HCT116 (cell line): ENCODE measurements around the gene VWA3B.

ENCODE experiments used
- ATF3 ChIP-seq: IDR thresholded peaks from 2 replicates; pipeline ENCODE4 v1.6.1; 2012
- EZH2 ChIP-seq: fragments of 200-600 bp; sonication (generic); IDR thresholded peaks from 2 replicates; pipeline ENCODE4 v1.6.1; 2017; ENCODE audit warnings: antibody characterized with exemption, mixed run types
- POLR2A ChIP-seq: IDR thresholded peaks from 2 replicates; pipeline ENCODE4 v1.7.0; 2011; ENCODE audit warnings: borderline replicate concordance; ENCODE audit not compliant: insufficient read depth, insufficient read length; ENCODE audit errors: extremely low read depth
- TF ChIP-seq, protein P1 (sequence below), 3 experiments: fragments of 200-600 bp in 1 of 3; sonication (generic) in 1 of 3; IDR thresholded peaks in 2 of 3; conservative IDR thresholded peaks in 1 of 3; 2 replicates each; pipeline ENCODE4 v1.5.1; 2012 to 2017; ENCODE audit warnings: low read depth in 2 of 3, low read length in 2 of 3, antibody characterized with exemption in 1 of 3, borderline replicate concordance in 1 of 3, control low read depth in 1 of 3, mild to moderate bottlenecking in 1 of 3, mixed read lengths in 1 of 3, mixed run types in 1 of 3, moderate library complexity in 1 of 3; ENCODE audit not compliant: insufficient read depth in 1 of 3

DNA sequence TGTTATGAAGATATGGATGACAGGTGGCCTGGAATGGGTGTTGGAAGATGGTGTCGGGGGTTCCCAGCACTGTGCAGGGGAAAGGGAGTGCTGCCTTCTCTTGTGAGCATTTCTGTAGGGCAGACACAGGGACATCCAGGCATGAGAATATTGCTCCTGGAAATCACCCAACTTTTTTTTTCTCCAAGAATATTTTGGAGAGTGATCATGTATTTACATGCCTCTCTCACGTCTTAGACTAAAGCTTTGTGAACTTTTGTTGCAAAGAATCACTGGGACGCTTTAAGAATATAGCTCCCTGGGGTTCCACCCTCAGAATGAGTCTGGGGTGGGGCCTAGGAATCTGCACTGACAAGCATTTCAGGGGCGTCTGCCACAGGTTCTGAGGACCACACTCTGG lies 68.7 kb downstream of the VWA3B start:
- TF ChIP-seq, protein P1, sequence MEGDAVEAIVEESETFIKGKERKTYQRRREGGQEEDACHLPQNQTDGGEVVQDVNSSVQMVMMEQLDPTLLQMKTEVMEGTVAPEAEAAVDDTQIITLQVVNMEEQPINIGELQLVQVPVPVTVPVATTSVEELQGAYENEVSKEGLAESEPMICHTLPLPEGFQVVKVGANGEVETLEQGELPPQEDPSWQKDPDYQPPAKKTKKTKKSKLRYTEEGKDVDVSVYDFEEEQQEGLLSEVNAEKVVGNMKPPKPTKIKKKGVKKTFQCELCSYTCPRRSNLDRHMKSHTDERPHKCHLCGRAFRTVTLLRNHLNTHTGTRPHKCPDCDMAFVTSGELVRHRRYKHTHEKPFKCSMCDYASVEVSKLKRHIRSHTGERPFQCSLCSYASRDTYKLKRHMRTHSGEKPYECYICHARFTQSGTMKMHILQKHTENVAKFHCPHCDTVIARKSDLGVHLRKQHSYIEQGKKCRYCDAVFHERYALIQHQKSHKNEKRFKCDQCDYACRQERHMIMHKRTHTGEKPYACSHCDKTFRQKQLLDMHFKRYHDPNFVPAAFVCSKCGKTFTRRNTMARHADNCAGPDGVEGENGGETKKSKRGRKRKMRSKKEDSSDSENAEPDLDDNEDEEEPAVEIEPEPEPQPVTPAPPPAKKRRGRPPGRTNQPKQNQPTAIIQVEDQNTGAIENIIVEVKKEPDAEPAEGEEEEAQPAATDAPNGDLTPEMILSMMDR (IDR thresholded peaks at IDR 0.05 in 2 of 3, conservative IDR thresholded peaks at IDR 0.05 in 1 of 3; ENCODE audit: borderline replicate concordance in 1 of 3, insufficient read depth in 1 of 3, low read depth in 2 of 3, low read length in 2 of 3) = no peak
- TF ChIP-seq POLR2A = no peak
- no peak for TF ChIP-seq ATF3
- no peak for TF ChIP-seq EZH2
